ENCODE results near the gene POLA1. TPM values are rescaled to one million over a fixed set of nuclear protein-coding genes. Genes with fewer than 3 reads are reported as not detected.

Gene POLA1
- total and polyA plus RNA-seq, 2 of the 4 experiments (the other 2 are of a cell fraction) = 4.0 to 15.1 TPM

DNA sequence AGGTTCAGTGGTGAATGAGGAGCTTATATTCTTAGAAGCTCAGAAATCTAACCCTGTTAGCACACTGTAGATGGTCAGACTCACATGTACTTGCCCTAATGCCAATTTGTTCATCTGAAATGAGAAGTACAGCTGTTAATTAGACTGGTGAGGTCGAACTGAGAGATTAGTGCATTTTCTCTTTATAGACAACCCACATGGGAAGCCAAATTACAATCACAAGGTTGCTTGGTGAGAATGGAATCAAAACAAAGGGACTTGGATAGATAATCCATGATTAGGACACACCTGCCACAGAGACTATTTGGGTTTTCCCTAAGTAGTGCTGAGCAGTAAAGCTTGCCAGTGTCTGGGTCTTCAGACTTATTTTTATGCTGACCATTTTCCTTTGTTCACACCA, 88.3 kb downstream of the POLA1 start:
- Histone ChIP-seq H3K9ac (ENCODE audit: low read depth, low read length) (no peak overlapping the region), H3K79me1 (ENCODE audit: low read depth in 1 of 2, low read length in 2 of 2) (no peaks in the 10 kb centered on the region), H2AK9ac (replicated peaks; ENCODE audit: low read depth, low read length, poor library complexity) (no peak overlapping the region), H4K8ac (ENCODE audit: low read depth in 2 of 2, low read length in 2 of 2) (no peak overlapping the region), H2AFZ (replicated peaks; ENCODE audit: low read length, poor library complexity) (no peak overlapping the region), H3K4me1 (ENCODE audit: control insufficient read depth, insufficient read depth, low read length) (no peaks in the 10 kb centered on the region), H4K20me1 (ENCODE audit: insufficient read depth, low read length) (no peaks in the 10 kb centered on the region), H3K4me3 (ENCODE audit: insufficient read depth, low read depth, low read length) (no peak overlapping the region), H3K4ac (ENCODE audit: low read depth, low read length) (no peak overlapping the region), H2BK120ac (ENCODE audit: low read depth, low read length) (no peak overlapping the region), H3K23ac (ENCODE audit: low read depth, low read length) (no peak overlapping the region), H3K36me3 (ENCODE audit: control insufficient read depth, insufficient read depth, low read length) (no peaks in the 10 kb centered on the region), H4K91ac (ENCODE audit: insufficient read depth, low read depth, low read length) (no peak overlapping the region), H3K27ac (ENCODE audit: insufficient read depth, low read length) (no peak overlapping the region), H3K14ac (replicated peaks; ENCODE audit: low read depth, low read length) (no peak overlapping the region), H2BK20ac (ENCODE audit: low read depth, low read length) (no peak overlapping the region), H3K56ac (ENCODE audit: extremely low read depth, insufficient read depth, low read length) (no peak overlapping the region), H2BK5ac (ENCODE audit: low read depth, low read length, poor library complexity, severe bottlenecking) (no peak overlapping the region), H3K27me3 (ENCODE audit: control insufficient read depth, insufficient read depth, low read length) (no peaks in the 10 kb centered on the region), H2AK5ac (ENCODE audit: low read depth, low read length) (no peak overlapping the region), H4K5ac (ENCODE audit: low read depth, low read length) (no peak overlapping the region), H2BK15ac (ENCODE audit: low read depth, low read length) (no peak overlapping the region), H3K4me2 (ENCODE audit: low read depth, low read length) (no peak overlapping the region), H3K9me3 (ENCODE audit: control insufficient read depth, insufficient read depth, low read length) (no peaks in the 10 kb centered on the region), H3K18ac (ENCODE audit: low read depth, low read length) (no peak overlapping the region), H3K9me1 (ENCODE audit: insufficient read depth, low read length) (no peaks in the 10 kb centered on the region)
- in situ Hi-C loops (cut with MboI; ENCODE audit: low sequenced_read_pairs) (no loop called here), dilution Hi-C loops (cut with HindIII; ENCODE audit: low sequenced_read_pairs, unreplicated experiment) (no loop called here), intact Hi-C loops (cut with micrococcal nuclease) (no loop called here)
- ATAC-seq (ENCODE audit: low read depth) (no peak), DNase-seq (no peak)
- TF ChIP-seq NFE2L2 (IDR thresholded peaks at IDR 0.05; ENCODE audit: low read depth, low read length) = no peak
- BruUV-seq (replicated peaks) = no TSS peak
- ChIA-PET POLR2A (ENCODE audit: unreplicated experiment) (no interaction called here), CTCF (interaction anchor here (0.5 kb wide), 1 partner anchor 136 kb away, joined by 6 read pairs; no protein-coding TSS in a partner anchor)
- no CpG with 5 or more reads among the region's 1 CpG for WGBS, 2 experiments (ENCODE audit: extremely low coverage in 2 of 2, insufficient read length in 1 of 2)

All from IMR-90 (cell line).